22Rv1 (cell line): Measurements from ENCODE around the gene MAMLD1.
"Not testable (repeated sequence)": the region's sequence is repeated elsewhere in the genome, so short reads cannot be mapped to it uniquely, and the experiment has no call there.

Experiments used
- CTCF ChIP-seq: fragments of 450-650 bp; IDR thresholded peaks from 2 replicates; pipeline ENCODE4 v1.5.1; 2017; ENCODE audit warnings: mild to moderate bottlenecking
- ZFX ChIP-seq: fragments of 450-650 bp; IDR thresholded peaks from 2 replicates; pipeline ENCODE4 v1.6.1; 2017; ENCODE audit warnings: antibody characterized with exemption, borderline replicate concordance

- TF ChIP-seq CTCF, ZFX: not testable (repeated sequence)
These were observed 22.8 kb upstream of the MAMLD1 start for GRCh38 chrX:150340326-150340725.
